Activated effector memory CD4-positive, alpha-beta T cell treated with anti-CD3 and anti-CD28 coated beads, Interleukin-2, amount 50 U/mL, for 16 hours (primary cell): ENCODE data around the gene TSPAN18.
A peak's percentile ranks its signal among the peaks of the same experiment; 100 is the strongest.

Experiments
- DNase-seq: peaks from one replicate; pipeline ENCODE4 v3.0.0-alpha.2; 2020

Gene TSPAN18

DNA sequence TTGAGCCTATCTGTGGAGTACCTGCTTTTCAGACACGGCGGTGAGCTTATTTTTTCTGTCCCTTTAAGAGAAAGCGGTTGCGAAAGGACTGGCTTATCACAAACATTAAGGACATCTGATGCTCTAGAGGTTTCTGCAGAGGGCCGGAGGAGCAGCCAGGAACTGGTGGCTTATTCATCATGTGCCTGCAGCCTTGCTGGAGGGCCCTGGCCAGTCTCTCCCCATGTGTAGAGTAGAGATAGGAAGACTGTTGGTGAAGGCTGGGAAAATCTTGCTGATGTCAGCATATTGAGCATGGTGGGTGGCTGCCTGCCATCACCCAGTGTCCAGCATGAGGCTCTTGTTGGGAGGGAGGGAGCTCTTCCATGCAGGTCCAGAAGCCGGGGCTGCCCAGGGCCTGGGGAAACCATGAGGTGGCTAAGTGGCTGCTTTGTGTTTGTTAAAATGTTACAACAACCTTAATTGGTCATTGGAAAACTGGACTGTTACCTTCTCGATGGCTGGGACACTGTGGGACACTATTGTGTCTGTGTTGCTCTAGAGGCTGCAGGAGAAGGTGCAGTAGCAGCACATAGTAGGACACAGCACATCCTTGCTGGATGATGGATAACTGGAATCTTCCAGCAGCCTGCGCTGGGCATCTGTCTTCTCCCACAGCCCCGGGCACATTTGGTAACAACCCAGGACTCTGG lies 54.3 kb downstream of the TSPAN18 start:
- DNase-seq: peak; percentile 21

- no peak for DNase-seq
Measured at GRCh38 chr11:44781655-44782054, 54.9 kb downstream of the TSPAN18 start.

DNA sequence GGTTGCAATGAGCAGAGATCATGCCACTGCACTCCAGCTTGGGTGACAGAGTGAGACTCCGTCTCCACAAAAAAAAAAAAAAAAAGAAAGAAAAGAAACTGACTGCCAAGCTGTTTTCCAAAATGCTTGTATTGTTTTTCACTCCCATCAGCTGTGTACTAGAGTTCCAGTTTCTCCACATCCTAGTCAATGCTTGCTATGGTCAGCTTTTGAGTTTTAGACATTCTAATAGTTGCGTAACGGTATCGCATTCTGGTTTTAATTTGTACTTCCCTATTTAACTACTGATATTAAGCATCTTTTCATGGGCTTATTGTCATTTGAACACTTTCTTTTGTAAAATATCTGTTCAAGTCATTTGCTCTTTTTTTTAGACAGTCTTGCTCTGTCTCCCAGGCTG lies 55.7 kb downstream of the TSPAN18 start:
- DNase-seq: no peak

- no peak for DNase-seq
Measured at GRCh38 chr11:44784436-44784760, 57.6 kb downstream of the TSPAN18 start.

DNA sequence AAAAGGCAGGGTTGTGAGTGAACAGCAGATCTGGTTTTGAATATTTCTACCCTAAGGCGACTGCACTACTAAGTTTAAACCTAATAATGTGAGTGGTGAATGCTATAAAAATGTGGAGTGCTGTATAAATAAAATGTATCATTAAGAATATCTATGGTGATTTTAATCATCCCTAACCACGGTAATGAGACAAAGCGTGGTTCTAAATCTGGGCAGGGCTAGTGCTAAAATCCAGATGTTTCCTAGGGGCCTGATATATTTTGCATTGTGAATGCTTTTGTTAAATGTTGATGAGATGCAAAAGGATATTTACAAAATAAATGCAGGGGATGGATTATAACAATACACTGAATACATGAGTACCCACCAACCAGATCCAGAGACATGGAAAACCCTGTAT lies 58.1 kb downstream of the TSPAN18 start:
- no peak for DNase-seq

DNA sequence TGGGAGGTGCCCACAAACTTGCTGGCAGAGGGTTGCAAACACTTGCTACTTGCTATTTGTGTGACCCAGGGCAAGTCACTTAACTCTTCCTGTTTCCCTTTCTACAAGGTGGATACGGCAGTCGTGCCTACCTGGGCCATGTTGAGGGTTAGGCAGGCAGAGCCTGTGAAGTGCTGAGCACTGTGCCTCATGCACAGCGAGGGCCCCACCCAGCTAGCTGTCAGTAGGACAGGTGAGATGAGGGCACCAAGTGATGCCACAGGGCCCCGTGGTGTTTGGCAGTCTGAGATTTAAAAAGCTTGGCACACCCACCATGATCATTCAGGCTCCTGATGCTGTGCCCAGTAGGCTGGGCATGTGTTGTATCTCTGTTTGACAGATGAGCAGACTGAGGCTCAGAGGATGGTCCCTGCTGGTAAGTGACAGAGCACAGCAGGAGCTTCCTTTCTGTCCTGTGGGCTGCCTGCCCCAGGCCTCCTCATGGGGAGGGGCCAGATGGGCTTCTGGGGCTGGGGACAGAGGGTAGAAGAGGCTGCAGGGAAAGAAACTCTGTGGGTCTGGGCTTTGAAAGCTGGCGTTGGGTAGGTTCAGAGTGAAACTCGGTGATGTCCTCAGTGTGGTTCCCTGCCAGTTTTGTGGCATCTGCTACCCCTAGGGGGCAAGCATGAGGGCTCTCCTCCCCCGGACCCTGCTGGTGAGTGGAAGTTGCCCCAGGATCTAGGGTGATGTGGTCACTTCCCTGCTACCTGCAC lies 59.3 kb downstream of the TSPAN18 start:
- DNase-seq: no peak

GRCh38 chr11:44787070-44787469 lies 60.3 kb downstream of the TSPAN18 start:
- DNase-seq: no peak

- no peak for DNase-seq
Measured at GRCh38 chr11:44787981-44788380, 61.2 kb downstream of the TSPAN18 start.

DNA sequence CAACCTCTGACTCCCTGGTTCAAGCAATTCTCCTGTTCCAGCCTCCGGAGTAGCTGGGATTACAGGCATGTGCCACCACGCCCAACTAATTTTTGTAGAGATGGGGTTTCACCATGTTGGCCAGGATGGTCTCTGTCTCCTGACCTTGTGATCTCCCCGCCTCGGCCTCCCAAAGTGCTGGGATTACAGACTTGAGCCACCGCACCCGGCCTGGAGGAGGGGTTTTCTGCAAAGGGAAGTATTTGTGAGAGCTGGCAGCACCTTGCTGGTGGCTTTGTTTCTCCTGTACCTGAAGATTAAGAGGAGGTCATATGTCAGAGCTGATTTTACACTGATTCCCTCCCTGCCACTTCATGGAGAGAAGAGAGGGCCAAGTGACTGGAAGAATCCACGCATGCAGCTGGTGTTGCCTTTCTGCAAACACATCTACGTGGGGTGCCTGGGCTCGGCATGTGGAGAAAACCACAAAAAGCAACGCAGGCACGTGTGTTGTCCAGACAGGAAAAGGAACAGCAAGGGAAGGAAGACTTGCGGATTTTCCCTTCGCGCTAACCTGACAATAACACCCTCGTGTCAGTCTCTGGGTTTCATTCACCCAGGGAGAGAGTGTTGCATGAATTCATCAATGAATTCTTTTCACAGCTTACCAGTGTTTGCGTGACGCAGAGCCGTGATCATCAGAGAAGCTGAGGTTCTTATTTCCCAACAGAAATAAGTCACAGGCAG lies 61.9 kb downstream of the TSPAN18 start:
- DNase-seq: no peak

DNA sequence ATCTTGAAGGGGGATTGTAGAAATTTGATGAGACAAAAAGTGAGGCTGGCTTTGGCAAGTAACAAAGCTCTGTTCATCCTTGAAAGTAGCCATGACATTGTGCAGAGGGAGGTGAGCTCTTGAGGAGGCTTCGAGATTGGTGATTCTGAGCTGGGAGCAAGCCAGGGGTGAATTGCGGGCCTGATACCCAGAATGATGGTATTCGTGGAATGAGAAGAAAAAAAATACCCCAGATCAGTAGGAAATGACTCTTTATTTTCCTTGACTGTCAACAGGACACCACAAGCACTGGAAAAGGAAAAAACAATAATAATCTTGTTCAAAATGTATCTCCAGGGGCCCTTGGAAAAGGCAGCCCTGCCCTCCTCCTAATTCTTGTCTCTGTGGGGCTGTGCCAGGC lies 62.7 kb downstream of the TSPAN18 start:
- DNase-seq: no peak

GRCh38 chr11:44790211-44790610 lies 63.4 kb downstream of the TSPAN18 start:
- DNase-seq: no peak

DNA sequence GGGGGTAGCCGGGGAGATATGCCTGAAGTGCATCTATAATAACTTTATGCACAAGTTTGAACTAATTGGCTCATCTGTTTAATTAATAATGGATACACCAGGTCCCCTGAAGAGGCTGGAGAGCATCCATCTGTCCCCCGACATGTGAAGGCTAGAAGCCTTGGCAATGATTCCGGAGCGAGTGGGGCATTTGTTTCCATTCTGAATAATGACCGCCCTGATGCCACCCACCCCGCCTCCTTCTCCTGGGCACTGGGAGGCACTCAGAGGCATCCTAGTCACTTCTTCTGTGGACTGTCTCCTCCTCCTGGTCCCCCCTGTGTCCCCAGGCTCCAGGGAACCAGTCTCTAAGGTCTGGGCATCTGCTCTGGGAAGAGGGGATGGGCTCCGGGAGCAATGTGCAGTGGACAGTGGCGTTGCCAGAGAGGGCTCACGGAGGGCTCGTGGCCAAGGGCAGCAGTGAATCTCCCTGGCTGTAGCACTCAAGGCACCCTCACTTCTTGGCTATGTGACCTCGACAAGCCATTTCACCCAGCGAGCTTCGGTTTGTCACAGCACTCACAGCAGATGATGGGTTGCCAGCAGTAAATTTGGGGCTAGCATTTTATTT lies 64.7 kb downstream of the TSPAN18 start:
- DNase-seq: no peak

DNA sequence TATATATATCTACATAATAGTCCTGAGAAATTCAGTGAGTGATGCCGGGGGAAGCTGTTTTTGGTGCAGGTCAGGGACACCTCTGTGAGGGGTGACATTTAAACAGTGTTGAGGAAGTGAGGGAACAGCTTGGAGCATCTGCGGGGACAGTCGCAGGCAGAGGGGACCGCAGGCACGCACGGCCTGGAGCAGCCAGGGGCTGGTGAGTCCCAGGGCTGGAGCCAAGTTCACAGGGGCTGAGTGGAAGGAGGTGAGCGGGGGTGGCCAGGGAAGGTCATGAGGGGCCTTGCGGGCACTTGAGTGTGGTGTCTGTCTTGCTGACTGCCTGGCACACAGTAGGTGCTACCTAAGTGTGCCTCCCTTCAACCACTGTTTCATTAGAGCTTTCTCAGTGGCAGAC lies 65.4 kb downstream of the TSPAN18 start:
- no peak for DNase-seq

GRCh38 chr11:44793350-44794090 lies 66.8 kb downstream of the TSPAN18 start:
- no peak for DNase-seq

DNA sequence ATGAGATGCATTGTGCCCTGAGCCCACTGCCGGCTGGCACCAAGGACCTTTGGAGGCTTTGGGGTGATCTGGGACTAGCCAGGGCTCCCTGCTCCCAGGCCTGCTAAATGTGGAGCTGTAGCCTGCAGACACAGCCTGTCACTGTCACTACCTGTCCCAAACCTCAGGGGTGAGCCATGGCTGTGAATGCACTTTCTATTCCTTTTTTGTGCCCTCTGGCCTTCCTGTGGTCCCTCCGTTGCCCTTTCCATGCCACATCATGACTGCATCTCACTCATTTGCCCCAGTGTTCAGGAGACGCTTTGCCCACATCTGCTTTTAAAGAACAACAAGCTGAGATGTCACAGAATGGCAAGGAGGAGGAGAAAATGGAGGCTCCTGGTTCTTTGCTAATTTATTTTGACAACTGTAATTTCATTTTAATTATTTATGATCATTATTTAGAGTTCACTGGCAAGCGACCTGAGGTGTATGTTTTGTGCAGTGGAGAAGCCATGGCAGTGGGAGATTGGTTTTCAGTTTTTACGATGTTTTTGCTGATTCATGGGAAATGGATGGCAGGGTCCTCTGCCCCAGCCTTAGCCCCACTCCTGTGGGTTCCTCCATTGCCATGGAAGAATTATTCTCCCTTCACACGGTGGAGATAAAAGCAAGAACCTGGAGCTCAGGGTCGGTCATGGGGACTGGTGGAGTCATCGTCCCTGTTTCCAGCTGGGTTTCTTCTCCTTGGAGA lies 69.2 kb downstream of the TSPAN18 start:
- no peak for DNase-seq

- no peak for DNase-seq
Measured at GRCh38 chr11:44797051-44797450, 70.3 kb downstream of the TSPAN18 start.

- DNase-seq: no peak
Measured at GRCh38 chr11:44797886-44798606, 71.3 kb downstream of the TSPAN18 start.

GRCh38 chr11:44798607-44798972 lies 71.8 kb downstream of the TSPAN18 start:
- DNase-seq: no peak

DNA sequence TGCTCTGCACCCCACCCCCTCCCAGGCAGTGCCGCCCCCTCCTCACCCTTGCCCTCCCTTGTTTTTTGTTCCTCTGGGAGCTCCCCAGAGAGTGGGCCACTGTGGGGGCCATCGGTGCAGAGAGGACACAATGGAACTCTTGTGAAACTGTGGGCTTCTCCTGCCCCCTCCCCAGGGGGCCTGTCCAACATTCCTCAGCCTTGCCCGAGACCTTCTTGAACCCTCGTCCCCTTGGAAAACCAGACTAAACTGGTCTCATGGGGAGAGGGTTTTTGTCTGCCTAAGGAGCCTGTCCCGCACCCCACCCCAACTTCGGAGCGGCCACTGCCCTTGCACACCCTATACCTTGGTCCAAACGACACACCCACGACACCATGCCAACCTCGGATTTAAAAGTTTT lies 72.2 kb downstream of the TSPAN18 start:
- DNase-seq: no peak

DNA sequence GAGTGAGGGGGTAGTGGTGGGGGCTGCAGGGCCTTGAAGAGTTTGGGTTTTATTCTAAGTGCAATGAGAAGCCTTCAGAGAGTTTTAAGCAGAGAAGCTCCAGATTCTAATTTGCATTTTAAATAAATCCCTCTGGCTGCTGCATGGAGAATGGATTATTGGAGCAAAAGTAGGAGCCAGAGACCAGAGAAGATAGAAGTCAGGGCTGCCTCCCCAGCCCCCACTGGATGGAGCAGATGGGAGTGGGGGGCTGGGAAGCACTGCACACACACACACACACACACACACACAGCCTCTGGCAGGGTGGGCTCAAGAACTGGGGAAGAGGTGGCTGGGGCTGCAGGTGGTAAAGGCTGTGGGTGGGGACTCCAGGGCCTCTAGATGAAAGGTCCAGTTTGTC lies 75.6 kb downstream of the TSPAN18 start:
- no peak for DNase-seq

GRCh38 chr11:44803009-44803408 lies 76.2 kb downstream of the TSPAN18 start:
- DNase-seq: no peak
